ENCODE results near the gene PTGFR.

- TF ChIP-seq, protein P1, sequence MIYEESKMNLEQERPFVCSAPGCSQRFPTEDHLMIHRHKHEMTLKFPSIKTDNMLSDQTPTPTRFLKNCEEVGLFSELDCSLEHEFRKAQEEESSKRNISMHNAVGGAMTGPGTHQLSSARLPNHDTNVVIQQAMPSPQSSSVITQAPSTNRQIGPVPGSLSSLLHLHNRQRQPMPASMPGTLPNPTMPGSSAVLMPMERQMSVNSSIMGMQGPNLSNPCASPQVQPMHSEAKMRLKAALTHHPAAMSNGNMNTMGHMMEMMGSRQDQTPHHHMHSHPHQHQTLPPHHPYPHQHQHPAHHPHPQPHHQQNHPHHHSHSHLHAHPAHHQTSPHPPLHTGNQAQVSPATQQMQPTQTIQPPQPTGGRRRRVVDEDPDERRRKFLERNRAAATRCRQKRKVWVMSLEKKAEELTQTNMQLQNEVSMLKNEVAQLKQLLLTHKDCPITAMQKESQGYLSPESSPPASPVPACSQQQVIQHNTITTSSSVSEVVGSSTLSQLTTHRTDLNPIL (CRISPR knock-in tag; IDR thresholded peaks at IDR 0.05; ENCODE audit: low read depth): no peak
- TF ChIP-seq TSHZ2 (CRISPR knock-in tag; IDR thresholded peaks at IDR 0.05) (no peak), ZFP3 (CRISPR knock-in tag; IDR thresholded peaks at IDR 0.05) (no peak), ISL1 (CRISPR knock-in tag; IDR thresholded peaks at IDR 0.05) (no peak), POU6F1 (CRISPR knock-in tag; IDR thresholded peaks at IDR 0.05; ENCODE audit: borderline replicate concordance, low read depth) (no peak), ARNTL (CRISPR knock-in tag; IDR thresholded peaks at IDR 0.05; ENCODE audit: borderline replicate concordance, low read depth) (no peak), CSDC2 (CRISPR knock-in tag; IDR thresholded peaks at IDR 0.05) (no peak), RARB (CRISPR knock-in tag; IDR thresholded peaks at IDR 0.05) (no peak), ZNF8 (CRISPR knock-in tag; IDR thresholded peaks at IDR 0.05) (no peak), ZNF70 (CRISPR knock-in tag; IDR thresholded peaks at IDR 0.05) (no peak), ZNF565 (CRISPR knock-in tag; conservative IDR thresholded peaks at IDR 0.05; ENCODE audit: low read depth) (no peak)
- TF ChIP-seq, protein P2, sequence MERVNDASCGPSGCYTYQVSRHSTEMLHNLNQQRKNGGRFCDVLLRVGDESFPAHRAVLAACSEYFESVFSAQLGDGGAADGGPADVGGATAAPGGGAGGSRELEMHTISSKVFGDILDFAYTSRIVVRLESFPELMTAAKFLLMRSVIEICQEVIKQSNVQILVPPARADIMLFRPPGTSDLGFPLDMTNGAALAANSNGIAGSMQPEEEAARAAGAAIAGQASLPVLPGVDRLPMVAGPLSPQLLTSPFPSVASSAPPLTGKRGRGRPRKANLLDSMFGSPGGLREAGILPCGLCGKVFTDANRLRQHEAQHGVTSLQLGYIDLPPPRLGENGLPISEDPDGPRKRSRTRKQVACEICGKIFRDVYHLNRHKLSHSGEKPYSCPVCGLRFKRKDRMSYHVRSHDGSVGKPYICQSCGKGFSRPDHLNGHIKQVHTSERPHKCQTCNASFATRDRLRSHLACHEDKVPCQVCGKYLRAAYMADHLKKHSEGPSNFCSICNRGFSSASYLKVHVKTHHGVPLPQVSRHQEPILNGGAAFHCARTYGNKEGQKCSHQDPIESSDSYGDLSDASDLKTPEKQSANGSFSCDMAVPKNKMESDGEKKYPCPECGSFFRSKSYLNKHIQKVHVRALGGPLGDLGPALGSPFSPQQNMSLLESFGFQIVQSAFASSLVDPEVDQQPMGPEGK (CRISPR knock-in tag; IDR thresholded peaks at IDR 0.05; ENCODE audit: borderline replicate concordance): no peak
Observed at GRCh38 chr1:78441921-78442320, 48.9 kb upstream of the PTGFR start.

Measured in SK-N-SH treated with all-trans-retinoic acid at 6 μM for 48 hours (cell line).